GM19035 (cell line): Measurements from ENCODE around the gene BSND.

ENCODE experiments used
- ATAC-seq: cut with Tn5 transposase; IDR thresholded peaks from one replicate; pipeline ENCODE4 v1.9.1; 2021; ENCODE audit not compliant: unreplicated experiment

The BSND gene

DNA sequence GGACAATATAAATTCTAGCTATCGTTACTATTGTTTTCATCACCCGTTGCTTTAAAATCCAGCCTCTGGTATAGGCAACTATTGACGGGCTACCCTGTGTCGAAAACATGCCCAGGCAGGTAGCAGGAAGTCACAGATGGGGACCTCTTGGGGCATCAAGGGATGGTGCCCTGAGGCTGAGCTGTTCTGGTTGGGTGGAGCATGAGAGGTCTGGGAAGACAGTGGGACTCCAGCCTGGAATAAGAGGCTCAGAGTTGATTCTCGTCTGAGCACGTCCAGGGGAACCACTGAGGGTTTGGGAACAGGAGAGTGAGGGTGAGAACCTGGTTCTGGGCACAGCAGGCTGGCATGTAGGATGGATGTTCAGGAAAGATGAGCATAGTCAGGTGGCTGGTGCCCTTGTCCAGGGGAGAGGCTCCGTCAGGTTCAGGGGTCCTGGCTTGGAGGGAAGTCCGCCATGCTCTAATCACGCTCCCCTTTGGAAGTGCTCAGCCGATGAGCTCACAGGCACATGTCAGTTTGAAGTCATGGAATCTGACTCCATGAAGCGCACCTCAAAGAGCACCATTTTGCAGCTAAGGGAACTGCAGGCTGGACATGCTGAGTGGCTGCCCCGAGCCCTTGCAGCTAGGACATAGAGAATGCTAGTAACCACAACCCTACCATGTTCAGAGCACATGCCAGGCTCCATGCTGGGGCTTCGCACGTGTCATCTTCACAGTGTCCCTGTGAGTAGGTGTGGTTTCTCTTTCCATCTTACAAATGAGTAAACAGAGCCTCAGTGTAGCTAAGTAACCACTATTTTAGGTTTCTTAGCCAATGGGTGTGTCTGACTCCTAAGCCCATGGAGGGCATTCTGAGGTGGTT, 61.6 kb downstream of the BSND start:
- no peak for ATAC-seq

DNA sequence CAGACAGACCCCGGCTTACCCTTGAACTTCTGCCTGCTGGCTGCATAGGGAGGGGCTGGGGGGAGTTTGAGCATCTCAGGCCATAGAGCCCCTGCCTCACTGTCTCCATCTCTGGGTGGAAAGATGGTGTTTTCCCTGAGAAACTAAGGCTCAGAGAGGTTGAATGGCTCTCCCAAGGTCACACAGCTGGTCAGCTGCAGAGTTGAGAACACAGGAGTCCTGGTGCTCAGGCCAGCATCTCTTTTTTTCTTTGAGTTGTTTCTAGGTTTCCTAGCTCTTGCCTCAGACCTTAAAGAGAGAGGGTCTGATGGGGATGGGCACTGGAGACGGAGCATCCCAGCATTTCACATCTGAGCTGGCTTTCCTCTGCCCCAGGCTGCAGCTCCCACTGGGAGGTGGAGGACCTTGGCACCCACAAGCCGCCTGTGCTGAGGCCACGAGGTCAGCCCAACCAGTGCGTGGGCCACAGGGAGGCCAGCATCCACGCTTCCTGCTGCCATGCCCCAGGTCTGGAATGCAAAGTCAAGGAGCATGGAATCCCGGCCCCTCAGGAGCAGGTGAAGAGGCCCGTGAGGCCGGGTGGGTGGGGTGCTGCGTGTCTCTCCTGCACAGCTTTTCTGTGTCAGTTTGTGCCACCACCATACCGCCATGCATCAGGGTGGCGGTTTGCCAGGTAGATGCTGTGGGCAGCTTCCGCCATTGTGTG, 62.4 kb downstream of the BSND start:
- ATAC-seq = no peak
